NCI-H128 (cell line): ENCODE results near the gene MBNL3.

Experiments
- DNase-seq: peaks from one replicate; lab custom pipeline; 2025; ENCODE audit not compliant: unreplicated experiment; lab: John Stamatoyannopoulos, UW

The MBNL3 gene

GRCh38 chrX:132423323-132423722 is 65.5 kb downstream of the MBNL3 start:
- no peak for DNase-seq

GRCh38 chrX:132415012-132415411 is 73.8 kb downstream of the MBNL3 start:
- DNase-seq, result no peak

GRCh38 chrX:132414404-132414803 is 74.4 kb downstream of the MBNL3 start:
- no peak for DNase-seq

- no peak for DNase-seq
Observed at GRCh38 chrX:132413459-132413858, 75.4 kb downstream of the MBNL3 start.

GRCh38 chrX:132412208-132412607 is 76.6 kb downstream of the MBNL3 start:
- no peak for DNase-seq

- no peak for DNase-seq
Observed at GRCh38 chrX:132411310-132411977, 77.4 kb downstream of the MBNL3 start.

GRCh38 chrX:132409780-132410556 is 78.9 kb downstream of the MBNL3 start:
- no peak for DNase-seq

- no peak for DNase-seq
Observed at GRCh38 chrX:132407691-132408090, 81.1 kb downstream of the MBNL3 start.

- DNase-seq, result no peak
Observed at GRCh38 chrX:132406106-132406505, 82.7 kb downstream of the MBNL3 start.

GRCh38 chrX:132404266-132404665 is 84.6 kb downstream of the MBNL3 start:
- DNase-seq, result no peak

GRCh38 chrX:132401935-132402334 is 86.9 kb downstream of the MBNL3 start:
- DNase-seq, result no peak

GRCh38 chrX:132400706-132401105 is 88.1 kb downstream of the MBNL3 start:
- DNase-seq, result no peak

GRCh38 chrX:132395645-132396044 is 93.2 kb downstream of the MBNL3 start:
- DNase-seq, result no peak

GRCh38 chrX:132395026-132395425 is 93.8 kb downstream of the MBNL3 start:
- no peak for DNase-seq

- DNase-seq, result no peak
Observed at GRCh38 chrX:132394591-132394990, 94.2 kb downstream of the MBNL3 start.

GRCh38 chrX:132393992-132394391 is 94.8 kb downstream of the MBNL3 start:
- DNase-seq, result no peak

- no peak for DNase-seq
Observed at GRCh38 chrX:132393485-132393884, 95.4 kb downstream of the MBNL3 start.

- DNase-seq, result no peak
Observed at GRCh38 chrX:132393085-132393484, 95.8 kb downstream of the MBNL3 start.

- no peak for DNase-seq
Observed at GRCh38 chrX:132390792-132391191, 98.0 kb downstream of the MBNL3 start.

GRCh38 chrX:132389480-132389879 is 99.4 kb downstream of the MBNL3 start:
- DNase-seq, result no peak

- no peak for DNase-seq
Observed at GRCh38 chrX:132388371-132388770, 100.5 kb downstream of the MBNL3 start.

- no peak for DNase-seq
Observed at GRCh38 chrX:132384301-132384700, 104.5 kb downstream of the MBNL3 start.

- DNase-seq, result no peak
Observed at GRCh38 chrX:132382068-132382467, 106.8 kb downstream of the MBNL3 start.
